ENCODE data around the gene YWHAB.

Gene YWHAB

GRCh38 chr20:44851545-44851944 is 34.0 kb upstream of the YWHAB start:
- Histone ChIP-seq H3K27me3 (ENCODE audit: insufficient read depth, low read length, poor library complexity, severe bottlenecking) (no peaks in the 10 kb centered on the region), H3K79me2 (ENCODE audit: insufficient read depth, low read length) (no peaks in the 10 kb centered on the region), H2AFZ (ENCODE audit: low read length) (no peak overlapping the region), H3K4me1 (ENCODE audit: insufficient read depth, low read length, poor library complexity, severe bottlenecking) (no peaks in the 10 kb centered on the region), H3K9me2 (replicated peaks; ENCODE audit: low read depth, low read length) (no peaks in the 10 kb centered on the region), H3K4me2 (ENCODE audit: low read depth, low read length, poor library complexity, severe bottlenecking) (no peak overlapping the region), H3K9ac (ENCODE audit: low read depth, low read length, poor library complexity, severe bottlenecking) (no peak overlapping the region), H4K20me1 (ENCODE audit: insufficient read depth, low read length, poor library complexity, severe bottlenecking) (no peaks in the 10 kb centered on the region), H3K36me3 (ENCODE audit: insufficient read depth, low read length) (no peaks in the 10 kb centered on the region), H3K4me3 (ENCODE audit: low read length, poor library complexity, severe bottlenecking) (no peak overlapping the region), H3K9me3 (ENCODE audit: insufficient read depth, low read depth, low read length) (no peaks in the 10 kb centered on the region), H3F3A (ENCODE audit: low read depth) (no peaks in the 10 kb centered on the region)
- TF ChIP-seq EZH2phosphoT487 (IDR thresholded peaks at IDR 0.05; ENCODE audit: borderline replicate concordance), result no peak
- TF ChIP-seq, protein P1, sequence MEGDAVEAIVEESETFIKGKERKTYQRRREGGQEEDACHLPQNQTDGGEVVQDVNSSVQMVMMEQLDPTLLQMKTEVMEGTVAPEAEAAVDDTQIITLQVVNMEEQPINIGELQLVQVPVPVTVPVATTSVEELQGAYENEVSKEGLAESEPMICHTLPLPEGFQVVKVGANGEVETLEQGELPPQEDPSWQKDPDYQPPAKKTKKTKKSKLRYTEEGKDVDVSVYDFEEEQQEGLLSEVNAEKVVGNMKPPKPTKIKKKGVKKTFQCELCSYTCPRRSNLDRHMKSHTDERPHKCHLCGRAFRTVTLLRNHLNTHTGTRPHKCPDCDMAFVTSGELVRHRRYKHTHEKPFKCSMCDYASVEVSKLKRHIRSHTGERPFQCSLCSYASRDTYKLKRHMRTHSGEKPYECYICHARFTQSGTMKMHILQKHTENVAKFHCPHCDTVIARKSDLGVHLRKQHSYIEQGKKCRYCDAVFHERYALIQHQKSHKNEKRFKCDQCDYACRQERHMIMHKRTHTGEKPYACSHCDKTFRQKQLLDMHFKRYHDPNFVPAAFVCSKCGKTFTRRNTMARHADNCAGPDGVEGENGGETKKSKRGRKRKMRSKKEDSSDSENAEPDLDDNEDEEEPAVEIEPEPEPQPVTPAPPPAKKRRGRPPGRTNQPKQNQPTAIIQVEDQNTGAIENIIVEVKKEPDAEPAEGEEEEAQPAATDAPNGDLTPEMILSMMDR (conservative IDR thresholded peaks at IDR 0.05; ENCODE audit: low read length), result no peak

DNA sequence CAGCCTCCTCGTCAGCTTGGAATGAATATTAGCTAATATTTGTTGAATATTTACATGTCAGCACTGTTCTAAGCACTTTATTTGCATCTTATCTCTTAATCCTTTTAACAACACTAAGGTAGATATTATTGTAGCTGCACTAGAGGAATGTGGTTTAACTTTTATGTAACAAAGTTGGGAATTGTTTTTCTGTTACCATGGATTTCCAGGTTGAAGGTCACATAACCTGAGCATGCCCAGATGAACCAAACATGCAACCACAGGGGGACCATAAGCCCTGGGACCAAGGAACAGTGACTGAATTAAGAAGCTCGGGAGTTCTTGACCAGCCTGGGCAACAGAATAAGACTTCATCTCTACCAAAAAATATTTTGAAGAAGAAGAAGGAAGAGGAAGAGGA is 29.1 kb upstream of the YWHAB start:
- TF ChIP-seq, protein P1 (conservative IDR thresholded peaks at IDR 0.05; ENCODE audit: low read length), result no peak
- no peak for TF ChIP-seq EZH2phosphoT487 (IDR thresholded peaks at IDR 0.05; ENCODE audit: borderline replicate concordance)
- no peaks in the 10 kb centered on the region for H4K20me1 ChIP-seq (ENCODE audit: insufficient read depth, low read length, poor library complexity, severe bottlenecking)
- no peaks in the 10 kb centered on the region for H3K9me3 ChIP-seq (ENCODE audit: insufficient read depth, low read depth, low read length)
- no peaks in the 10 kb centered on the region for H3K9me2 ChIP-seq (replicated peaks; ENCODE audit: low read depth, low read length)
- no peaks in the 10 kb centered on the region for H3K27me3 ChIP-seq (ENCODE audit: insufficient read depth, low read length, poor library complexity, severe bottlenecking)
- peaks cover 10% of the 10 kb centered on the region for H3K4me1 ChIP-seq (ENCODE audit: insufficient read depth, low read length, poor library complexity, severe bottlenecking)
- H3K4me2 ChIP-seq (ENCODE audit: low read depth, low read length, poor library complexity, severe bottlenecking), result no peak overlapping the region
- no peaks in the 10 kb centered on the region for H3F3A ChIP-seq (ENCODE audit: low read depth)
- H2AFZ ChIP-seq (ENCODE audit: low read length), result no peak overlapping the region
- H3K79me2 ChIP-seq (ENCODE audit: insufficient read depth, low read length), result no peaks in the 10 kb centered on the region
- no peak overlapping the region for H3K9ac ChIP-seq (ENCODE audit: low read depth, low read length, poor library complexity, severe bottlenecking)
- no peak overlapping the region for H3K4me3 ChIP-seq (ENCODE audit: low read length, poor library complexity, severe bottlenecking)
- H3K36me3 ChIP-seq (ENCODE audit: insufficient read depth, low read length), result no peaks in the 10 kb centered on the region

GRCh38 chr20:44856856-44857448 is 28.6 kb upstream of the YWHAB start:
- H3K79me2 ChIP-seq (ENCODE audit: insufficient read depth, low read length), result no peaks in the 10 kb centered on the region
- TF ChIP-seq, protein P1 (conservative IDR thresholded peaks at IDR 0.05; ENCODE audit: low read length), result no peak
- TF ChIP-seq EZH2phosphoT487 (IDR thresholded peaks at IDR 0.05; ENCODE audit: borderline replicate concordance), result no peak
- no peaks in the 10 kb centered on the region for H3K9me2 ChIP-seq (replicated peaks; ENCODE audit: low read depth, low read length)
- no peak overlapping the region for H3K4me3 ChIP-seq (ENCODE audit: low read length, poor library complexity, severe bottlenecking)
- peaks cover 14% of the 10 kb centered on the region for H3K4me1 ChIP-seq (ENCODE audit: insufficient read depth, low read length, poor library complexity, severe bottlenecking)
- H3K4me2 ChIP-seq (ENCODE audit: low read depth, low read length, poor library complexity, severe bottlenecking), result no peak overlapping the region
- no peak overlapping the region for H2AFZ ChIP-seq (ENCODE audit: low read length)
- H3K9me3 ChIP-seq (ENCODE audit: insufficient read depth, low read depth, low read length), result no peaks in the 10 kb centered on the region
- H4K20me1 ChIP-seq (ENCODE audit: insufficient read depth, low read length, poor library complexity, severe bottlenecking), result no peaks in the 10 kb centered on the region
- H3F3A ChIP-seq (ENCODE audit: low read depth), result no peaks in the 10 kb centered on the region
- H3K36me3 ChIP-seq (ENCODE audit: insufficient read depth, low read length), result no peaks in the 10 kb centered on the region
- H3K9ac ChIP-seq (ENCODE audit: low read depth, low read length, poor library complexity, severe bottlenecking), result no peak overlapping the region
- no peaks in the 10 kb centered on the region for H3K27me3 ChIP-seq (ENCODE audit: insufficient read depth, low read length, poor library complexity, severe bottlenecking)

Measured in Loucy (cell line).